Measurements from ENCODE around the gene EML1.

Gene EML1

DNA sequence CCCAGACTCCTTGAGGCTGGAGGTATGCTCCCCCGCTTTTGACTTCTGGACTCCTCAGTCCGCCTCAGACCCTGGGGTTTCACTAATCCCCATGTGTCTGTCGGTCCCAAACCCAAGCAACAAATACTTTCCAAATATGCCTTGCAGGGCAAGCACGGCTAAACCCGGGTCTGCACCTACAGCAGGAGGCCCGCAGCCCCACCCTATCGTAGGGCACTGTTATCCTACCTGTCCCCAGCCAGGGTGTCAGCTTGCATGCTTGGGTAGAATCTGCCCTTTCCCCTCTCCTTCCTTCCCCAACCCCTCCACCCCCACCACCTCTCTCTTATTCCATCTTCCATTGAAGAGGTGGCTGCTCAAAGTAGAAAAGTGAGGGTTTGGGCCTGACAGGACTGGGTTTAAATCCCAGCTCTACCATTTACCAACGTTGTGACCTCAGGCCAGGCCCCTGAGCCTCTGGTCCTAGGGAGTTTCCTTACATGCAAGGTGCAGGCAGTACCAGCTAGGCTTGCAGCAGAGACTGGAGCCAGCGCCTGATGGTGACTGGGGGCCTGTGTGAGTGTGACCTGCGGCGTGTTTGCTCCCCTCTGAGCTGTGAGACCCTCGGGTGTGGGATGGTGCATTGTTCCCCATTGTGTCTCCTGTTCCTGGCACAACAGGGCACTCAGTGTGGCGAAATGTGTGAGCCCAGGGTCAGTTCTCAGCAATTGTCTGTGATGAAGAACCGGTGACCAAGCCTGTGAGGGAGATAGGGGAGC lies 11.2 kb upstream of the EML1 start:
- DNase-seq: no peak

GRCh38 chr14:99784508-99784907 lies 8.7 kb upstream of the EML1 start:
- DNase-seq: no peak

GRCh38 chr14:99785426-99785825 lies 7.8 kb upstream of the EML1 start:
- DNase-seq: no peak

DNA sequence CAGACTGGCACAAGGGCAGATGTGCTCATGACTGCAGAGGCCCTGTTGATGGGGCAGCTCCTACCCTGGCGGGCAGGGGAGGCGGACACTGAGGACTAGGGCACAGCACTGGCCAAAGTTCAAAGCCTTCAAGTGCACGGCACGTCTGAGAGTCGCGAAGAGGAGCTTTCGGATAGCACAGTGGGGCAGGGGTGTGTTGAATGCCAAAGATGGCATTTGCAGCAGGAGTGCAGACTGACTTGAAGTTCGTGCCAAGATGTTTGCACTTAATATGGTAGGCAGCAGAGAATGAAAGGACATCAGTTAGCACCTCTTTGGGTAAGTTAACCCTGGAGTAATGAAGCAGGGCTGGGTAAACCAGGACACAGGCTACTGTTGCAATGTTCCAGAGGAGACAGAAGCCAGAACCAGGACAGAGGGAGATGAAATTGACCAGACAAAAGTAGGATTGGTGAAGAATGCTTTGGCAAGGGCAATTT lies 6.7 kb upstream of the EML1 start:
- DNase-seq: no peak

- DNase-seq: no peak
Observed at GRCh38 chr14:99788713-99789112, 4.5 kb upstream of the EML1 start.

DNA sequence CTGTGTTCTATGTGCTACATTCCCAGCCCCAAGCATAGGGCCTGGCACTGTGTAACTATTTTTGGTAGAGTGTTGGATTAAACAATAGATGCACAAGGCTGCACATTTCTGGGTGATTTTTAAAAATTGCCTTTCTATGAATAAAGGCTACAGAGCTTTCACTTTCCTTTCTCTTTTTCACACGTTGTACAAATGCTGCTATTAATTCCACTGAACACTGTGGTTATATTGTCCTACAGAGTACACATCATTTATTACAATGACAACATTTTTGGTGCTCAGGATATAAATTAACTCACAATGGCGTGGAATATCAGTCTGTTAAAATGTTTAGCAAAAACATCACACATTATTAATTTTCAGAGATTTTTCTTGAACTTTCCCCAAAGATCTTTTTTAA lies 3.6 kb upstream of the EML1 start:
- no peak for DNase-seq

- DNase-seq: no peak
Observed at GRCh38 chr14:99790201-99790977, 2.8 kb upstream of the EML1 start.

GRCh38 chr14:99790978-99791376 lies 2.2 kb upstream of the EML1 start:
- no peak for DNase-seq

GRCh38 chr14:99791476-99792209 lies 1.6 kb upstream of the EML1 start:
- DNase-seq: no peak

DNA sequence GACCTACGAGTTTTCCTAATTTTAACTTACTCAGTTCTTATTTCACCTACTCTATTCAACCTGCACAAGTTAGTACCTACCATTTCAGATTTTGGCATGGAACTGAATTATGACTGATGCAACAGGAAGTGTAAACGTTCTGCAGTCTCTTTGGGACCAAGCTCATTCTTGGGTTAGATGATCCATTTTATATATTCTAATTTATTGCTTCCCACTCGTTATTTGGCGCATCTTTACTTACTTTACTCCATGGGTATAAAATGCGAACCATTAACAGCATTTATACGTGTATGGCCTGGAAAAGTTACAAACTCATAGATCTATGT lies 1.0 kb upstream of the EML1 start:
- no peak for DNase-seq

DNA sequence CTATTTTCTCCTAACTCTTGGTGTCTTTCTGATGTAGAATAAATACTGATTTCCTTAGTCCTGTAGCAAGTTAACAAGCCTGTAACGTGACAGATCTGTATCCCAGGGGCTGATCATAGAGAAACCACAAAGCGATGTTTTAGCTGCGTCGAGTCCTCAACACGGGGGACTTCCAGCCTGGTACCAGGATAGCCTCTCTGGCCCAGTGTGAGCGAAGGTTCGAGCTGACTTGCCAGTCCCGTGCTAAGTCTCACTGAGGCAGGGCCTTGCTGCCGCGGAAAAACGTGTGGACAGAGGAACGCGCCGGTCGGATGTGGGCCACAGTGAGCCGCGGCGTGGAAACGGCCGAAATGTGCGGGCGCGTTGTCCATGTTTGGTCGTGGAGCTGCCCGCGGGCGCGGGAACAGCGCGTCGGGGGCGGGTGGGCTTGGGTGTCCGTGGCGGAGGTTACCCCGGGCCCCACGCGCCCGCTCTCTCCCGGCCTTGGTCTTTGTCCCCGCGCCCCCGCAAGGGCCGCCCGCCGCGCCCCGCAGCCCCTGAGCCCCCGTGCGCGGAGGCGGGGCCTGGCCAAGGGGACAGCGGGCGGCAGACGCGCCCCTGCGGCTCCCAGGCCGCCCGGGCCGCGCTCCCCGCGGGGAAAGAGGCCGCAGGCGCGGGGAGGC lies 531 bp upstream of the EML1 start:
- no peak for DNase-seq

DNA sequence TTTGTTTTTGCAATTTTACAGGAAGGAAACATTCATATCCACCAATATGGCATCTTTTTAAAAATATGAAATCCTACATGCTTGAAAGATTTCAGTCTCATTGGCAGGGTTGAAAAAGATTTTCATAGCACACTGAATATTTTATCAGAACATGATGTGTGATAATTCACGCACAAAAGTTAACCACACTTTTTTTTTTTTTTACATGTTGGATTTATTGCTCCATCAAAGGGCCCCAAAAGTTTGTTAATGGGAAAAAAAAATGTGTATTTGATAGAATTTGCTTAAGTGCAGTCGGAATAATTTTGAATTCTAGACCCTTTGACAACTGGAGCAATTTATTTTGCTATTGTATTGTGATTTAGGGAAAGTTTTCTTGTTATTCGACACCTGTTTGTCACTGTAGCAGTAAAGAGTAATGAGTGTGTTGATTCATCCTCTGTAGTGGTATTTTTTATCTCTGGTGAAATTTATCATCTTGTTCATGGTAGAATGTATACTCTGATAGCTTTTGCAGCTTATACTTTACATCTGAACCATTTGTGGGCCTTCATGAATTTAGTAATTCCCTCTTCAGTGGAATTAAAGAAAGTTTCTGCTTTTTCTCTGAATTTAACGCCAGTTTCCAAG lies 1.1 kb downstream of the EML1 start:
- DNase-seq: no peak

GRCh38 chr14:99795046-99795445 lies 1.8 kb downstream of the EML1 start:
- DNase-seq: no peak

DNA sequence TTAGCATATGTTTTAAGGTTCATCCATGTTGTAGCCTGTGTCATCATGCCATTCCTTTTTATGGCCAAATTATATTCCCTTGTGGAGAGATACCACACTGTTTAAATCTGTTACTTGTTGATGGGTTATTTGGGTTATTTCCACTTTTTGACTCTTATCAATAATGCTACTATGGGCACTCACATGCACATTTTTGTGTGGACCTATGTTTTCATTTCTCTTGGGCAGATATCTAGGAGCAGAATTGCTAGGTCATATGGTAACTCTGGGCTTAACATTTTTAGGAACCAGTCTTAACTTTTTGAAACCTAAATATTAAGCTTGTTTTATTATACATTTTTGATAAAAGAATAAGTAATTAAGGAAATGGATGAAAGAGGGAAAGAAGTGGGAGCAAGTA lies 4.0 kb downstream of the EML1 start:
- no peak for DNase-seq

GRCh38 chr14:99800781-99801180 lies 7.6 kb downstream of the EML1 start:
- no peak for DNase-seq

DNA sequence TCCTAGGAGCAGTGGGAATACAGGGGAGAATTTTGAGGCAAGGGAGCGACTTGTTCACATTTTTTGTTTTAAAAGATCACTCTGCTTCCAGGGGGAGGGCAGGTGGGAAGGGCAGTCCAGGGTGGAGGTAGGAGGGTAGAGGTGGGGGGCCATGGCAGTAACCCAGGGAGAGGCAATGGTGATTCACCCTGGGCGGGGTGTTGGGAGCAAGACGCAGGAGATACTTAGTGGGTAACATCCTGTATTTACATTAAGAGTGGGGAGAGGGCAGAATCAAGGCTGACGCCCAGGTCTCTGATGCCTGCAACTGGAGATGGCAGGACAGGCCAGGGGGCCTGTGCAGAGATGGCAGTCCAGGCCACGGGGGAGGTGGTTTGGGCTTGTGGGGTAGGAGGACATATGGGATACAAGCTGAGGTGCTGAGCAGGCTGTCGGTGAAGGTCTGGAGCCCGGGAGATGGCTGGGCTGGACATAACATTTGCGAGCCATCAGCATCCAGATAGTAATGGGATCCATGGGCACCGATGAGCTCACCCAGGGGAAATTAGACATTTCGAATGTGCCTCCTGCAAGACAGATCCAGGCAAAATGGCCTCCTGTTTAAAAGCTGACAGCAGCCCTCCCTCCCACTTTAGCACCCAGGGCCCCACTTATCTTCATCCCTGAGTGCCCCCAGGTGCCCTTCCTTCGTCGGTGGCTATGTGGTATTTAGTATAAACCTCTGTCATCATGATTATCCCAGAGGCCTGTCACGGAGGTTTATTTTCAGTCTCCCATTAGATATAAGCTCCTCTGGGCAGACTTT lies 9.3 kb downstream of the EML1 start:
- no peak for DNase-seq

DNA sequence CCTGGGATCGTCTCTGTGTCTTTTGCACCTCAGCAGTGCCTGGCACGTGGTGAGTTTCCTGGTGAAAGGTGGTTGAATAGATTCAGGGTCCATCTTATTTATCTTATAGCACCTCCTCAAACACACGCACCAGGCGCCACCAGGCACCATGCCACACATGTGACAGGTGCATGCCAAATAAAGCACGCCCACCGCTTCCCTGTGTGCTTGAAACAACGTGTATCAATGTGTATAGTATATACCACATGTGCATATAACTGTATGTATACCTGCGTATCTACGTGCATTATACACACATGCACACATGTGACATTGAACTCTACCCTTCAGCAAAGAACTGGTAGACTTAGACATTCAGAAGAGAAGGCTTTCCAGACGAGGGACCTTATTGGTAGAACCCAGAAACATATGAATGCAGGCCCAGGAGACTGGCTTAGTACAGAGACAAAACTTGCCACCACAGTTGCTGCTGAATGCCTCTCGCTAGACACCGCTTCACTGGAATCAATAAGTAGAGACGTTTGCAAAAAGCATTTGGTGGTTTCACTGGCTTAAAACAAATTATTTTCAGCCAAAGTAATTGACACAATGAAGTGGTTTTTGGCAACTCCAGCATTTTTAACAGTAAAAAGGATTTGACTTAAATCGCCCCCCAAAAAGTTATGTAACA lies 10.0 kb downstream of the EML1 start:
- DNase-seq: no peak

DNA sequence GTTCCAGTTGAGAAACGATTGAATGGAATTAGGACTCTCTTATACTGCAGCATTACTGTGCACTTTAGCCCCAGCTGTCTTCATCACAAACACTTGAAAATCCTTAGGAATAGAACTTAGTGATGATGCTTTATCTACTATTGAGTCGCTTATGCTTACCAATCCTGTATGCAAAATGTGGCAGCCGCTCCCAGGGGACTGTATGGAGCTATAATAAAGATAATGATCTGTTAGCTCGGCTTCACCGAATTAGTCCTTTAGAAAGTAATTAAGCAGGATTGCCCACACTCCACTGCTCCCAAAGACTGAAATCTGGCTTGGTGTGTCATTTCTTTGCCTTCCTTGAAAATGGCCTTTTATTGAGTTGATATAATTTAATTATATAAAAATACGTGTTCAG lies 10.6 kb downstream of the EML1 start:
- no peak for DNase-seq

- DNase-seq: no peak
Observed at GRCh38 chr14:99805757-99806439, 12.7 kb downstream of the EML1 start.

- no peak for DNase-seq
Observed at GRCh38 chr14:99806836-99807235, 13.6 kb downstream of the EML1 start.
